SK-N-SH treated with all-trans-retinoic acid at 6 μM for 48 hours (cell line): ENCODE data around the gene ARHGAP26.

Experiments used
- ATAC-seq: fragments of 200-7000 bp; cut with Tn5 transposase; 3 replicates; pipeline ENCODE4 v1.9.1; 2020; ENCODE audit warnings: mild to moderate bottlenecking, moderate library complexity
- BACH2 ChIP-seq: fragments of 250-450 bp; sonication (Bioruptor Pico); IDR thresholded peaks from 2 replicates; pipeline ENCODE4 v1.9.0; 2021; ENCODE audit warnings: mild to moderate bottlenecking, borderline replicate concordance
- CSDC2 ChIP-seq: fragments of 250-450 bp; sonication (Bioruptor Pico); IDR thresholded peaks from 2 replicates; pipeline ENCODE4 v1.5.0; 2020; ENCODE audit warnings: mild to moderate bottlenecking, moderate library complexity
- CSRNP3 ChIP-seq: fragments of 250-450 bp; sonication (Bioruptor Pico); IDR thresholded peaks from 2 replicates; pipeline ENCODE4 v1.5.1; 2021; ENCODE audit warnings: mild to moderate bottlenecking, moderate library complexity
- GLIS3 ChIP-seq: fragments of 250-450 bp; sonication (Bioruptor Pico); IDR thresholded peaks from 2 replicates; pipeline ENCODE4 v1.5.0; 2020; ENCODE audit warnings: mild to moderate bottlenecking, moderate library complexity
- ISL1 ChIP-seq: fragments of 250-450 bp; sonication (Bioruptor Pico); IDR thresholded peaks from 2 replicates; pipeline ENCODE4 v2.1.2; 2022; ENCODE audit warnings: mild to moderate bottlenecking, moderate library complexity
- POU6F1 ChIP-seq: fragments of 250-450 bp; sonication (Bioruptor Pico); IDR thresholded peaks from 2 replicates; pipeline ENCODE4 v1.8.0; 2021; ENCODE audit warnings: low read depth, mild to moderate bottlenecking, moderate library complexity, borderline replicate concordance
- PPARA ChIP-seq: fragments of 250-450 bp; sonication (Bioruptor Pico); IDR thresholded peaks from 2 replicates; pipeline ENCODE4 v1.5.0; 2020; ENCODE audit warnings: mild to moderate bottlenecking, borderline replicate concordance
- RARB ChIP-seq: fragments of 250-450 bp; sonication (Bioruptor Pico); IDR thresholded peaks from 2 replicates; pipeline ENCODE4 v1.8.0; 2021; ENCODE audit warnings: mild to moderate bottlenecking, moderate library complexity
- TCF4 ChIP-seq: fragments of 250-450 bp; sonication (Bioruptor Pico); IDR thresholded peaks from 2 replicates; pipeline ENCODE4 v1.8.0; 2021; ENCODE audit warnings: mild to moderate bottlenecking, moderate library complexity, borderline replicate concordance
- TOX ChIP-seq: fragments of 250-450 bp; sonication (Bioruptor Pico); IDR thresholded peaks from 2 replicates; pipeline ENCODE4 v1.8.0; 2021; ENCODE audit warnings: mild to moderate bottlenecking, moderate library complexity, borderline replicate concordance
- TSHZ2 ChIP-seq: fragments of 250-450 bp; sonication (Bioruptor Pico); IDR thresholded peaks from 2 replicates; pipeline ENCODE4 v1.5.0; 2020; ENCODE audit warnings: mild to moderate bottlenecking, moderate library complexity
- ZC3H10 ChIP-seq: fragments of 250-450 bp; sonication (Bioruptor Pico); IDR thresholded peaks from 2 replicates; pipeline ENCODE4 v1.5.1; 2021; ENCODE audit warnings: mild to moderate bottlenecking, moderate library complexity
- ZFP30 ChIP-seq: fragments of 450-650 bp; formaldehyde crosslinking; IDR thresholded peaks from 2 replicates; pipeline ENCODE4 v1.5.0; 2022; ENCODE audit warnings: mild to moderate bottlenecking, moderate library complexity
- ZNF565 ChIP-seq: fragments of 450-650 bp; formaldehyde crosslinking; conservative IDR thresholded peaks from 2 replicates; pipeline ENCODE4 v1.5.0; 2020; ENCODE audit warnings: low read depth, mild to moderate bottlenecking, moderate library complexity
- ZNF70 ChIP-seq: fragments of 450-650 bp; formaldehyde crosslinking; IDR thresholded peaks from 2 replicates; pipeline ENCODE4 v1.5.0; 2020; ENCODE audit warnings: mild to moderate bottlenecking, moderate library complexity
- ZNF8 ChIP-seq: fragments of 450-650 bp; formaldehyde crosslinking; IDR thresholded peaks from 2 replicates; pipeline ENCODE4 v1.5.0; 2020; ENCODE audit warnings: mild to moderate bottlenecking, moderate library complexity
- TF ChIP-seq, protein P1 (sequence below): fragments of 250-450 bp; sonication (Bioruptor Pico); IDR thresholded peaks from 2 replicates; pipeline ENCODE4 v1.8.0; 2020; ENCODE audit warnings: mild to moderate bottlenecking, moderate library complexity, borderline replicate concordance

ARHGAP26 gene

GRCh38 chr5:143180751-143181150 is 410.6 kb downstream of the ARHGAP26 start:
- TF ChIP-seq TCF4 (no peak), ISL1 (CRISPR knock-in tag) (no peak), TSHZ2 (CRISPR knock-in tag) (no peak), ZC3H10 (CRISPR knock-in tag) (no peak), ZFP30 (no peak), GLIS3 (no peak)
- TF ChIP-seq, all 23 proteins: peak for 0
- ATAC-seq = no peak

- ATAC-seq = no peak
- TF ChIP-seq TCF4 (no peak), BACH2 (CRISPR knock-in tag) (no peak)
These were observed 411.0 kb downstream of the ARHGAP26 start for GRCh38 chr5:143181173-143181572.

GRCh38 chr5:143182106-143182505 is 411.9 kb downstream of the ARHGAP26 start:
- TF ChIP-seq RARB (no peak), ZNF70 (CRISPR knock-in tag) (no peak), CSRNP3 (CRISPR knock-in tag) (no peak), ZC3H10 (CRISPR knock-in tag) (no peak), BACH2 (CRISPR knock-in tag) (no peak), POU6F1 (CRISPR knock-in tag) (no peak), ZNF8 (CRISPR knock-in tag) (no peak), TOX (CRISPR knock-in tag) (no peak), ZNF565 (CRISPR knock-in tag) (no peak), ZFP30 (no peak), CSDC2 (no peak), PPARA (CRISPR knock-in tag) (no peak), TSHZ2 (CRISPR knock-in tag) (no peak)
- TF ChIP-seq, protein P1, sequence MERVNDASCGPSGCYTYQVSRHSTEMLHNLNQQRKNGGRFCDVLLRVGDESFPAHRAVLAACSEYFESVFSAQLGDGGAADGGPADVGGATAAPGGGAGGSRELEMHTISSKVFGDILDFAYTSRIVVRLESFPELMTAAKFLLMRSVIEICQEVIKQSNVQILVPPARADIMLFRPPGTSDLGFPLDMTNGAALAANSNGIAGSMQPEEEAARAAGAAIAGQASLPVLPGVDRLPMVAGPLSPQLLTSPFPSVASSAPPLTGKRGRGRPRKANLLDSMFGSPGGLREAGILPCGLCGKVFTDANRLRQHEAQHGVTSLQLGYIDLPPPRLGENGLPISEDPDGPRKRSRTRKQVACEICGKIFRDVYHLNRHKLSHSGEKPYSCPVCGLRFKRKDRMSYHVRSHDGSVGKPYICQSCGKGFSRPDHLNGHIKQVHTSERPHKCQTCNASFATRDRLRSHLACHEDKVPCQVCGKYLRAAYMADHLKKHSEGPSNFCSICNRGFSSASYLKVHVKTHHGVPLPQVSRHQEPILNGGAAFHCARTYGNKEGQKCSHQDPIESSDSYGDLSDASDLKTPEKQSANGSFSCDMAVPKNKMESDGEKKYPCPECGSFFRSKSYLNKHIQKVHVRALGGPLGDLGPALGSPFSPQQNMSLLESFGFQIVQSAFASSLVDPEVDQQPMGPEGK = no peak
- ATAC-seq = no peak
